HepG2 (cell line): Measurements from ENCODE around the gene PPDPF. TPM values are rescaled to one million over a fixed set of nuclear protein-coding genes. Genes with fewer than 3 reads are reported as not detected.

ENCODE experiments used
- ELF3 ChIP-seq: IDR thresholded peaks from 2 replicates; pipeline ENCODE4 v1.6.1; 2016; ENCODE audit warnings: missing genetic modification reagents, missing compliant biosample characterization
- HNRNPH1 ChIP-seq: fragments of 200-400 bp; formaldehyde crosslinking; optimal IDR thresholded peaks from 2 replicates; pipeline ENCODE3; 2017; ENCODE audit warnings: mild to moderate bottlenecking, low read depth, low read length
- IKZF1 ChIP-seq: fragments of 450-650 bp; IDR thresholded peaks from 2 replicates; pipeline ENCODE4 v1.7.1; 2016
- JUNB ChIP-seq: sonication (generic); formaldehyde crosslinking; IDR thresholded peaks from 2 replicates; pipeline ENCODE4 v1.8.0; 2022; ENCODE audit warnings: missing genetic modification reagents, mild to moderate bottlenecking, borderline replicate concordance
- MAZ ChIP-seq, 2 experiments: sonication (generic) in 1 of 2; formaldehyde crosslinking in 1 of 2; IDR thresholded peaks; 2 replicates each; pipeline versions ENCODE4 v1.5.0 to v1.6.1; 2012 to 2020; ENCODE audit warnings: low read depth in 2 of 2, mild to moderate bottlenecking in 2 of 2, borderline replicate concordance in 1 of 2, improper control_type of control experiment in 1 of 2, low read length in 1 of 2, missing genetic modification reagents in 1 of 2, moderate library complexity in 1 of 2
- NFE2L1 ChIP-seq: sonication (generic); formaldehyde crosslinking; IDR thresholded peaks from 2 replicates; pipeline ENCODE4 v1.4.0; 2020; ENCODE audit warnings: missing genetic modification reagents, mild to moderate bottlenecking, borderline replicate concordance
- NFRKB ChIP-seq: fragments of 450-650 bp; IDR thresholded peaks from 2 replicates; pipeline ENCODE4 v1.6.1; 2017
- RAD21 ChIP-seq: fragments of 450-650 bp; formaldehyde crosslinking; IDR thresholded peaks from 2 replicates; pipeline ENCODE4 v1.5.0; 2020; ENCODE audit warnings: mild to moderate bottlenecking
- SALL2 ChIP-seq: sonication (generic); formaldehyde crosslinking; IDR thresholded peaks from 2 replicates; pipeline ENCODE4 v1.8.1; 2023; ENCODE audit warnings: mild to moderate bottlenecking, missing genetic modification reagents, inconsistent platforms
- SAP130 ChIP-seq: IDR thresholded peaks from 2 replicates; pipeline ENCODE4 v1.6.1; 2016; ENCODE audit warnings: low read depth
- SOX5 ChIP-seq: IDR thresholded peaks from 2 replicates; pipeline ENCODE4 v1.6.1; 2016; ENCODE audit warnings: borderline replicate concordance
- SRSF1 ChIP-seq: fragments of 200-400 bp; formaldehyde crosslinking; optimal IDR thresholded peaks from 2 replicates; pipeline ENCODE3; 2017; ENCODE audit warnings: mild to moderate bottlenecking, low read depth, low read length, moderate library complexity
- STAG1 ChIP-seq: sonication (generic); formaldehyde crosslinking; IDR thresholded peaks from 2 replicates; pipeline ENCODE4 v1.4.0; 2020; ENCODE audit warnings: missing genetic modification reagents
- ZBTB7A ChIP-seq: sonication (generic); formaldehyde crosslinking; IDR thresholded peaks from 2 replicates; pipeline ENCODE4 v1.8.0; 2022; ENCODE audit warnings: mild to moderate bottlenecking, missing genetic modification reagents
- ZNF256 ChIP-seq: sonication (generic); formaldehyde crosslinking; conservative IDR thresholded peaks from 2 replicates; pipeline ENCODE4 v1.4.0; 2020; ENCODE audit warnings: missing genetic modification reagents
- ZNF329 ChIP-seq: sonication (generic); formaldehyde crosslinking; IDR thresholded peaks from 2 replicates; pipeline ENCODE4 v1.9.0; 2021; ENCODE audit warnings: low read depth, mild to moderate bottlenecking, missing genetic modification reagents
- ZNF431 ChIP-seq: sonication (generic); formaldehyde crosslinking; IDR thresholded peaks from 2 replicates; pipeline ENCODE4 v1.9.0; 2022; ENCODE audit warnings: missing genetic modification reagents, low read depth, mild to moderate bottlenecking, borderline replicate concordance
- ZNF468 ChIP-seq: sonication (generic); formaldehyde crosslinking; IDR thresholded peaks from 2 replicates; pipeline ENCODE4 v1.8.0; 2022; ENCODE audit warnings: mild to moderate bottlenecking, moderate library complexity, missing genetic modification reagents
- ZNF720 ChIP-seq: sonication (generic); formaldehyde crosslinking; IDR thresholded peaks from 2 replicates; pipeline ENCODE4 v1.4.0; 2020; ENCODE audit warnings: missing genetic modification reagents
- polyA plus RNA-seq, 8 experiments: library from polyadenylated mRNA; depleted of rRNA in 3 of 8; stranded (reverse) in 7 of 8; unstranded in 1 of 8; fragments of >200 nt; fragmentation: Illumina TruSeq in 4 of 8; extraction: Trizol in 4 of 8; gene quantifications; 2 replicates each; pipeline versions ENCODE4 v1.2.1 to v1.2.3, GENCODE V29; 2011 to 2016; ENCODE audit warnings: low read depth in 4 of 8, missing spikeins in 1 of 8, mixed read lengths in 1 of 8; ENCODE audit not compliant: insufficient read depth in 1 of 8
- total RNA-seq, 5 experiments: library from RNA; depleted of rRNA; stranded (reverse); fragments of >200 nt; fragmentation: Illumina TruSeq; extraction: Trizol; gene quantifications; 2 replicates each; pipeline ENCODE4 v1.2.3, GENCODE V29; 2016; ENCODE audit warnings: low read depth in 1 of 5
- TF ChIP-seq, protein P1 (sequence below): IDR thresholded peaks from 2 replicates; pipeline ENCODE4 v1.6.1; 2016; ENCODE audit warnings: missing biosample characterization, missing genetic modification reagents, low read depth
- TF ChIP-seq, protein P2 (sequence below): sonication (generic); formaldehyde crosslinking; IDR thresholded peaks from 2 replicates; pipeline ENCODE4 v1.5.1; 2020; ENCODE audit warnings: mild to moderate bottlenecking, missing genetic modification reagents, borderline replicate concordance
- TF ChIP-seq, protein P3 (sequence below): sonication (generic); formaldehyde crosslinking; IDR thresholded peaks from 2 replicates; pipeline ENCODE4 v1.5.1; 2020; ENCODE audit warnings: mild to moderate bottlenecking, moderate library complexity, missing genetic modification reagents
- TF ChIP-seq, protein P4 (sequence below): sonication (generic); formaldehyde crosslinking; IDR thresholded peaks from 2 replicates; pipeline ENCODE4 v1.5.1; 2020; ENCODE audit warnings: missing genetic modification reagents, mild to moderate bottlenecking, borderline replicate concordance
- TF ChIP-seq, protein P5 (sequence below): sonication (generic); formaldehyde crosslinking; IDR thresholded peaks from 2 replicates; pipeline ENCODE4 v1.5.0; 2020; ENCODE audit warnings: missing genetic modification reagents
- TF ChIP-seq, protein P6 (sequence below): sonication (generic); formaldehyde crosslinking; IDR thresholded peaks from 2 replicates; pipeline ENCODE4 v1.5.0; 2020; ENCODE audit warnings: missing genetic modification reagents, mild to moderate bottlenecking, borderline replicate concordance

The PPDPF gene
- total and polyA plus RNA-seq, 2 of the 13 experiments (the other 11 are each of a cell fraction or from before 2014, with no cell fraction given): 1.8 to 7.0 TPM

DNA sequence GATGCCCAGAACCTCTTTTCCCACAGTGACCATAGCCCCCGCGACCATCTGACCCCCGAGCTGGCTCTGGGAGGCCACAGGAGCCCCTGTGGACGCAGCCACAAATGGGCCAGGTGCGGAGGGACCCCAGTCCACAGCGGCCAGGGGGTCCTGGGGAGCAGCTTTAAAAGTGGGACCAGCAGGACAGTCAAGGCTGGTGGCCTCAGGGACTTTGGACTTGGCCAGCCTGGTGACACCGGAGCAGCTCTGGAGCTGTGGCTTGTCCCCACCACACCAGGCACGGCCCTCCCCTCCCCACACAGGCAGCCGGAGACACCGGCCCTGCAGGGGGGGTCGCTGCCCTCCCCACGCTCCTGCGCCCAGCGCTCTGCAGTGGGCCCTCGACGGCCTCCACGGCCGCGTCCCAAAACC lies 36.9 kb downstream of the PPDPF start (continued):
- TF ChIP-seq, protein P1, sequence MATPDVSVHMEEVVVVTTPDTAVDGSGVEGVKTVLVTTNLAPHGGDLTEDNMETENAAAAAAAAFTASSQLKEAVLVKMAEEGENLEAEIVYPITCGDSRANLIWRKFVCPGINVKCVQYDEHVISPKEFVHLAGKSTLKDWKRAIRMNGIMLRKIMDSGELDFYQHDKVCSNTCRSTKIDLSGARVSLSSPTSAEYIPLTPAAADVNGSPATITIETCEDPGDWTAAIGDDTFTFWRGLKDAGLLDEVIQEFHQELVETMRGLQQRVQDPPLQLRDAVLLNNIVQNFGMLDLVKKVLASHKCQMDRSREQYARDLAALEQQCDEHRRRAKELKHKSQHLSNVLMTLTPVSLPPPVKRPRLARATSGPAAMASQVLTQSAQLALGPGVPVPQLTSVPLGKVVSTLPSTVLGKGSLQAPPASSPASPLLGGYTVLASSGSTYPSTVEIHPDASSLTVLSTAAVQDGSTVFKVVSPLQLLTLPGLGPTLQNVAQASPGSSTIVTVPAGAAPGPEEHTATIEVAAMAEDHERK (CRISPR knock-in tag): no peak
- TF ChIP-seq ZNF329: no peak
- TF ChIP-seq ZNF468 (CRISPR knock-in tag): peak; percentile 45; the same call in 1 of the 2 replicates
- peak; percentile 63 for TF ChIP-seq SRSF1
- no peak for TF ChIP-seq ZNF720 (CRISPR knock-in tag)
- TF ChIP-seq, protein P2, sequence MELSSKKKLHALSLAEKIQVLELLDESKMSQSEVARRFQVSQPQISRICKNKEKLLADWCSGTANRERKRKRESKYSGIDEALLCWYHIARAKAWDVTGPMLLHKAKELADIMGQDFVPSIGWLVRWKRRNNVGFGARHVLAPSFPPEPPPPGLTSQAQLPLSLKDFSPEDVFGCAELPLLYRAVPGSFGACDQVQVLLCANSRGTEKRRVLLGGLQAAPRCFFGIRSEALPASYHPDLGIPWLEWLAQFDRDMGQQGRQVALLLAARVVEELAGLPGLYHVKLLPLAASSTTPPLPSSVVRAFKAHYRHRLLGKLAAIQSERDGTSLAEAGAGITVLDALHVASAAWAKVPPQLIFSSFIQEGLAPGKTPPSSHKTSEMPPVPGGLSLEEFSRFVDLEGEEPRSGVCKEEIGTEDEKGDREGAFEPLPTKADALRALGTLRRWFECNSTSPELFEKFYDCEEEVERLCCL: no peak
- 0 out of 2 replicates have a peak, but pooled peaks have one; percentile 25 for TF ChIP-seq RAD21
- TF ChIP-seq ZBTB7A (CRISPR knock-in tag): peak; percentile 11; the same call in 1 of the 2 replicates
- TF ChIP-seq ELF3: no peak
- TF ChIP-seq, protein P3, sequence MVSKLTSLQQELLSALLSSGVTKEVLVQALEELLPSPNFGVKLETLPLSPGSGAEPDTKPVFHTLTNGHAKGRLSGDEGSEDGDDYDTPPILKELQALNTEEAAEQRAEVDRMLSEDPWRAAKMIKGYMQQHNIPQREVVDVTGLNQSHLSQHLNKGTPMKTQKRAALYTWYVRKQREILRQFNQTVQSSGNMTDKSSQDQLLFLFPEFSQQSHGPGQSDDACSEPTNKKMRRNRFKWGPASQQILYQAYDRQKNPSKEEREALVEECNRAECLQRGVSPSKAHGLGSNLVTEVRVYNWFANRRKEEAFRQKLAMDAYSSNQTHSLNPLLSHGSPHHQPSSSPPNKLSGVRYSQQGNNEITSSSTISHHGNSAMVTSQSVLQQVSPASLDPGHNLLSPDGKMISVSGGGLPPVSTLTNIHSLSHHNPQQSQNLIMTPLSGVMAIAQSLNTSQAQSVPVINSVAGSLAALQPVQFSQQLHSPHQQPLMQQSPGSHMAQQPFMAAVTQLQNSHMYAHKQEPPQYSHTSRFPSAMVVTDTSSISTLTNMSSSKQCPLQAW (CRISPR knock-in tag): 0 out of 2 replicates have a peak, but pooled peaks have one; percentile 9
- no peak for TF ChIP-seq JUNB (CRISPR knock-in tag)
- TF ChIP-seq ZNF431 (CRISPR knock-in tag): no peak
- no peak for TF ChIP-seq SALL2
- no peak for TF ChIP-seq HNRNPH1
- TF ChIP-seq NFRKB: no peak
- TF ChIP-seq SOX5 (CRISPR knock-in tag): no peak
- peak; percentile 43; the same call in 1 of the 2 replicates for TF ChIP-seq SAP130 (CRISPR knock-in tag)
- TF ChIP-seq MAZ (IDR thresholded peaks at IDR 0.05; ENCODE audit: borderline replicate concordance, low read depth, low read length): no peak
- TF ChIP-seq MAZ (CRISPR knock-in tag; IDR thresholded peaks at IDR 0.05; ENCODE audit: low read depth): peak; percentile 2; the same call in 1 of the 2 replicates
- TF ChIP-seq STAG1 (CRISPR knock-in tag): no peak
- TF ChIP-seq, protein P4, sequence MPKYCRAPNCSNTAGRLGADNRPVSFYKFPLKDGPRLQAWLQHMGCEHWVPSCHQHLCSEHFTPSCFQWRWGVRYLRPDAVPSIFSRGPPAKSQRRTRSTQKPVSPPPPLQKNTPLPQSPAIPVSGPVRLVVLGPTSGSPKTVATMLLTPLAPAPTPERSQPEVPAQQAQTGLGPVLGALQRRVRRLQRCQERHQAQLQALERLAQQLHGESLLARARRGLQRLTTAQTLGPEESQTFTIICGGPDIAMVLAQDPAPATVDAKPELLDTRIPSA (CRISPR knock-in tag): 0 out of 2 replicates have a peak, but pooled peaks have one; percentile 22
- TF ChIP-seq, protein P5, sequence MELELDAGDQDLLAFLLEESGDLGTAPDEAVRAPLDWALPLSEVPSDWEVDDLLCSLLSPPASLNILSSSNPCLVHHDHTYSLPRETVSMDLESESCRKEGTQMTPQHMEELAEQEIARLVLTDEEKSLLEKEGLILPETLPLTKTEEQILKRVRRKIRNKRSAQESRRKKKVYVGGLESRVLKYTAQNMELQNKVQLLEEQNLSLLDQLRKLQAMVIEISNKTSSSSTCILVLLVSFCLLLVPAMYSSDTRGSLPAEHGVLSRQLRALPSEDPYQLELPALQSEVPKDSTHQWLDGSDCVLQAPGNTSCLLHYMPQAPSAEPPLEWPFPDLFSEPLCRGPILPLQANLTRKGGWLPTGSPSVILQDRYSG (CRISPR knock-in tag): no peak
- TF ChIP-seq ZNF256 (CRISPR knock-in tag): no peak
- no peak for TF ChIP-seq IKZF1
- TF ChIP-seq, protein P6, sequence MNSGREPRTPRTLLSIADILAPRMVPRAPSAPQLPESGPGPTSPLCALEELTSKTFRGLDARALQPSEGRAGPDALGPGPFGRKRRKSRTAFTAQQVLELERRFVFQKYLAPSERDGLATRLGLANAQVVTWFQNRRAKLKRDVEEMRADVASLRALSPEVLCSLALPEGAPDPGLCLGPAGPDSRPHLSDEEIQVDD (CRISPR knock-in tag): no peak
- TF ChIP-seq NFE2L1 (CRISPR knock-in tag): no peak
